Skeletal muscle satellite cell (primary cell): Measurements from ENCODE around the gene PDE6B.

Experiments
- H3K27me3 ChIP-seq: 2 replicates; pipeline ENCODE4 v1.7.0; 2013; ENCODE audit warnings: low read length; ENCODE audit not compliant: control insufficient read depth, insufficient read depth
- H3K36me3 ChIP-seq: 2 replicates; pipeline ENCODE4 v1.7.0; 2013; ENCODE audit warnings: mild to moderate bottlenecking, control low read depth, low read length; ENCODE audit not compliant: insufficient read depth
- H3K4me1 ChIP-seq: 2 replicates; pipeline ENCODE4 v1.7.0; 2013; ENCODE audit warnings: low read length; ENCODE audit not compliant: control insufficient read depth, insufficient read depth
- H3K4me2 ChIP-seq: 2 replicates; pipeline ENCODE4 v1.7.0; 2013; ENCODE audit warnings: mild to moderate bottlenecking, low read length
- H3K4me3 ChIP-seq: 2 replicates; pipeline ENCODE4 v1.7.0; 2013; ENCODE audit warnings: low read length
- H3K9ac ChIP-seq: 2 replicates; pipeline ENCODE4 v1.7.0; 2013; ENCODE audit warnings: mild to moderate bottlenecking, low read depth, low read length, moderate library complexity
- H3K9me3 ChIP-seq: replicated peaks from 2 replicates; pipeline ENCODE4 v1.7.0; 2013; ENCODE audit warnings: mild to moderate bottlenecking, control low read depth, low read length

PDE6B gene

GRCh38 chr4:657834-658667 lies 32.7 kb downstream of the PDE6B start:
- no peak overlapping the region for H3K4me3 ChIP-seq

GRCh38 chr4:658681-659667 lies 33.6 kb downstream of the PDE6B start:
- no peak overlapping the region for H3K9ac ChIP-seq
- no peaks in the 10 kb centered on the region for H3K36me3 ChIP-seq
- H3K9me3 ChIP-seq = no peaks in the 10 kb centered on the region
- H3K4me2 ChIP-seq = no peak overlapping the region
- H3K4me1 ChIP-seq = no peaks in the 10 kb centered on the region
- peaks cover 12% of the 10 kb centered on the region for H3K27me3 ChIP-seq
- H3K4me3 ChIP-seq = no peak overlapping the region

More at GRCh38 chr4:657834-658667, 32.7 kb downstream of the PDE6B start:
- Histone ChIP-seq H3K27me3 (peaks cover 8% of the 10 kb centered on the region), H3K9me3 (no peaks in the 10 kb centered on the region), H3K9ac (no peak overlapping the region), H3K4me1 (no peaks in the 10 kb centered on the region), H3K4me2 (no peak overlapping the region), H3K36me3 (no peaks in the 10 kb centered on the region)

GRCh38 chr4:659851-660250 lies 34.5 kb downstream of the PDE6B start:
- H3K36me3 ChIP-seq = no peaks in the 10 kb centered on the region
- H3K4me1 ChIP-seq = no peaks in the 10 kb centered on the region
- H3K27me3 ChIP-seq = peaks cover 20% of the 10 kb centered on the region
- no peak overlapping the region for H3K9ac ChIP-seq
- no peak overlapping the region for H3K4me2 ChIP-seq
- H3K9me3 ChIP-seq = no peaks in the 10 kb centered on the region
- no peak overlapping the region for H3K4me3 ChIP-seq

GRCh38 chr4:660401-660800 lies 35.0 kb downstream of the PDE6B start:
- H3K4me2 ChIP-seq = no peak overlapping the region
- H3K27me3 ChIP-seq = peaks cover 25% of the 10 kb centered on the region
- no peak overlapping the region for H3K9ac ChIP-seq
- H3K36me3 ChIP-seq = no peaks in the 10 kb centered on the region
- no peaks in the 10 kb centered on the region for H3K9me3 ChIP-seq
- no peak overlapping the region for H3K4me3 ChIP-seq
- H3K4me1 ChIP-seq = no peaks in the 10 kb centered on the region

GRCh38 chr4:661231-661630 lies 35.9 kb downstream of the PDE6B start:
- H3K27me3 ChIP-seq = peaks cover 33% of the 10 kb centered on the region

GRCh38 chr4:661881-662761 lies 36.7 kb downstream of the PDE6B start:
- Histone ChIP-seq H3K27me3 (peaks cover 42% of the 10 kb centered on the region), H3K9me3 (no peaks in the 10 kb centered on the region), H3K36me3 (no peaks in the 10 kb centered on the region), H3K9ac (no peak overlapping the region), H3K4me2 (no peak overlapping the region), H3K4me3 (no peak overlapping the region), H3K4me1 (no peaks in the 10 kb centered on the region)

More at GRCh38 chr4:661231-661630, 35.9 kb downstream of the PDE6B start:
- no peak overlapping the region for H3K9ac ChIP-seq
- H3K4me2 ChIP-seq = no peak overlapping the region
- H3K4me1 ChIP-seq = no peaks in the 10 kb centered on the region
- no peaks in the 10 kb centered on the region for H3K9me3 ChIP-seq
- no peaks in the 10 kb centered on the region for H3K36me3 ChIP-seq
- no peak overlapping the region for H3K4me3 ChIP-seq

GRCh38 chr4:663046-663437 lies 37.7 kb downstream of the PDE6B start:
- H3K9ac ChIP-seq = no peak overlapping the region
- H3K4me3 ChIP-seq = no peak overlapping the region
- no peaks in the 10 kb centered on the region for H3K4me1 ChIP-seq
- no peak overlapping the region for H3K4me2 ChIP-seq
- peaks cover 48% of the 10 kb centered on the region for H3K27me3 ChIP-seq
- H3K9me3 ChIP-seq = no peaks in the 10 kb centered on the region
- H3K36me3 ChIP-seq = no peaks in the 10 kb centered on the region

GRCh38 chr4:663438-664428 lies 38.4 kb downstream of the PDE6B start:
- Histone ChIP-seq H3K4me3 (no peak overlapping the region), H3K4me2 (peak overlapping the region; percentile 20), H3K9me3 (no peaks in the 10 kb centered on the region), H3K36me3 (no peaks in the 10 kb centered on the region), H3K4me1 (no peaks in the 10 kb centered on the region), H3K27me3 (peaks cover 48% of the 10 kb centered on the region), H3K9ac (no peak overlapping the region)

GRCh38 chr4:664713-665231 lies 39.4 kb downstream of the PDE6B start:
- peaks cover 48% of the 10 kb centered on the region for H3K27me3 ChIP-seq
- H3K9ac ChIP-seq = no peak overlapping the region
- no peaks in the 10 kb centered on the region for H3K36me3 ChIP-seq
- H3K4me3 ChIP-seq = no peak overlapping the region
- H3K9me3 ChIP-seq = no peaks in the 10 kb centered on the region
- no peak overlapping the region for H3K4me2 ChIP-seq
- no peaks in the 10 kb centered on the region for H3K4me1 ChIP-seq

- no peak overlapping the region for H3K4me3 ChIP-seq
- H3K36me3 ChIP-seq = peaks cover under 1% of the 10 kb centered on the region
- no peak overlapping the region for H3K4me2 ChIP-seq
- peaks cover 48% of the 10 kb centered on the region for H3K27me3 ChIP-seq
- no peaks in the 10 kb centered on the region for H3K9me3 ChIP-seq
- H3K9ac ChIP-seq = no peak overlapping the region
- no peaks in the 10 kb centered on the region for H3K4me1 ChIP-seq
These were observed 40.0 kb downstream of the PDE6B start for GRCh38 chr4:665381-665750.
